ENCODE data around the gene C16orf54.
A peak's percentile ranks its signal among the peaks of the same experiment; 100 is the strongest.
"Not testable (repeated sequence)": the region's sequence is repeated elsewhere in the genome, so short reads cannot be mapped to it uniquely, and the experiment has no call there.

Gene C16orf54

DNA sequence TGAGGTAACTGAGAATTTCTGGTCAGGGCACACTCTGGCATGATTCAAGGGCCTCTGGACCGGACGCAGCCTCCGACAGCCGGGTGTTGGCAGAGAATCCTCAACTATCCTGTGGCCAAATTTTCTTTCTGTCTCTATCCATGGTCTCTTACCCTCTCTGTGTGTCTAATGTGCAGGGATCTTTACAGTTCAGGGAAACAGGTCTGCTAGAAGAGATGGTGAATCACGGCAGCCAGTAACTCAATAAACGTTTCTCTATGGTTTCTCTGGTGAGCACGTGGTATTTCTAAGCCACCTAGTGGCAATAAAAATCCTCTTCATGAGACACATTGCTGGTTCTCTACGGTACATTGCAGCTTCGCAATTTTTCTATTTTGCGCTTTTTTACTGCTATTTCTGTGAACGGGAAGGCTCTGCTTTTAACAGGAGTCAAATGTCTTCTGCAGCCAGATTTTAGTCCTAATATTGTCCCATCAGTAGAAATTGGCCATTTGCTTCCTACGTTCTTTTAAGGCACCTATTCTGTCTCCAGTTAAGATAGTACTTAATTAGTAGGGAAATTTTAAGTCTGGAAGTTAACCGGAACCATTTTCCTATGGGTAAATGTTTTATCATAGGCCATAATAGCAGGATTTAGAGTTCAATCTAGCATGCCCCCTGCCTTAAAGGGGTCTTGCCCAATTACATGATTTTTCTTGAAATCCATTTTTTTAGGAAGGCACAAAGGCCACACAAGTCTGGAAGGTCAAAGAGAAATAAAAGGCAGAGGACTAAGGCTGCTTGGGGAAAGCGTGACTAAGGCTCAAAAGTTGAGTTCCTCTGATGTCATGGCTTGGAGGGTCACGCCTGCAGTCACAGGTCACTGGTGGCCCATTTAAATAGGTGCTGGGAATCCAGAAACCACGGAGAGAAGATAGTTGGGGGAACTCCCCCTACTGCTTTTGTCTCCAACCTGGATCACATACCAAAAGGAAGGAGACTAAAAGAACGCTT lies 35.3 kb downstream of the C16orf54 start:
- Histone ChIP-seq H3K23ac (ENCODE audit: low read length) (no peak overlapping the region), H3K79me2 (ENCODE audit: control insufficient read depth, insufficient read depth, low read length, poor library complexity) (no peaks in the 10 kb centered on the region), H3K14ac (ENCODE audit: low read length) (no peak overlapping the region), H4K12ac (ENCODE audit: low read depth, low read length) (no peak overlapping the region), H3K4me3 (ENCODE audit: low read depth, low read length) (no peak overlapping the region), H3K79me1 (ENCODE audit: low read length) (no peaks in the 10 kb centered on the region), H3K4me2 (ENCODE audit: low read length) (peak overlapping the region; percentile 48), H3K18ac (ENCODE audit: low read length) (no peak overlapping the region), H2AFZ (ENCODE audit: insufficient read depth, low read length, poor library complexity) (no peak overlapping the region), H4K91ac (ENCODE audit: low read depth, low read length) (no peak overlapping the region), H3K4ac (ENCODE audit: low read depth, low read length) (no peak overlapping the region), H3K4me1 (ENCODE audit: control insufficient read depth in 1 of 2, insufficient read depth in 2 of 2, low read length in 2 of 2) (peaks cover 2 to 3% of the 10 kb centered on the region in 2 experiments), H3K36me3 (ENCODE audit: control insufficient read depth in 1 of 2, insufficient read depth in 2 of 2, low read length in 2 of 2) (no peaks in the 10 kb centered on the region), H3K9me3 (ENCODE audit: insufficient read depth, low read depth, low read length) (no peaks in the 10 kb centered on the region), H2BK120ac (ENCODE audit: insufficient read depth, low read length, poor library complexity) (no peak overlapping the region), H2BK5ac (ENCODE audit: low read depth, low read length, poor library complexity) (no peak overlapping the region), H3K27ac (ENCODE audit: low read depth, low read length) (peak overlapping the region; percentile 21), H4K8ac (ENCODE audit: low read depth, low read length) (no peak overlapping the region), H3K27me3 (ENCODE audit: insufficient read depth, low read length) (no peaks in the 10 kb centered on the region), H2AK5ac (ENCODE audit: low read length) (no peak overlapping the region), H3K9ac (ENCODE audit: low read length) (peak overlapping the region; percentile 31), H2BK12ac (ENCODE audit: low read length) (peak overlapping the region; percentile 30)
- DNase-seq, result peak; percentile 56 to 84
- WGBS (ENCODE audit: extremely low coverage, insufficient coverage, insufficient read length), result no CpG with 5 or more reads among the region's 17 CpGs

DNA sequence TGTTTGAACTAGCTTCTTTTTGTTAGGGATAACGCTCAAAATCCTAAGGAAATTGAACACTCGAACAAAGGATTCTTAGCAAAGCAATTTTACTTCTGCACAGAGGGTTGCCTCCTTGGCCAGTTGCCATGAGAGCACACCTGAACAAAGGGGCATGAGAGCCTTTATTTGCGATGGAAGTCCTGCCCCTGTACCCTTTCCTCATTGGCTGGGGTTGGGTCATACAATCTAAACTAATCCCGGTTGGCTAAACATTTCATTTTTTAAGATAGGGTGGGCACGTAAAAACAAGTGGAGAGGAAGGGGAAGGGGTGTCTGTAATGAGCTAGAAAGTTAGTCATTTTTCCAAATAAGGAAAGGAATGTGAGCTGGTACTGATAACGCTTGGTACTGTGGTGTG lies 36.1 kb downstream of the C16orf54 start:
- H2BK12ac ChIP-seq (ENCODE audit: low read length), result peak overlapping the region; percentile 38
- H3K4me2 ChIP-seq (ENCODE audit: low read length), result peak overlapping the region; percentile 33
- not testable (repeated sequence) for H3K36me3 ChIP-seq (ENCODE audit: control insufficient read depth in 1 of 2, insufficient read depth in 2 of 2, low read length in 2 of 2); H2BK120ac ChIP-seq (ENCODE audit: insufficient read depth, low read length, poor library complexity); H3K18ac ChIP-seq (ENCODE audit: low read length); H2AFZ ChIP-seq (ENCODE audit: insufficient read depth, low read length, poor library complexity); H3K14ac ChIP-seq (ENCODE audit: low read length); H3K27me3 ChIP-seq (ENCODE audit: insufficient read depth, low read length); H3K4ac ChIP-seq (ENCODE audit: low read depth, low read length); H3K79me2 ChIP-seq (ENCODE audit: control insufficient read depth, insufficient read depth, low read length, poor library complexity); H3K4me1 ChIP-seq (ENCODE audit: control insufficient read depth in 1 of 2, insufficient read depth in 2 of 2, low read length in 2 of 2); H3K4me3 ChIP-seq (ENCODE audit: low read depth, low read length); H3K23ac ChIP-seq (ENCODE audit: low read length); H3K9me3 ChIP-seq (ENCODE audit: insufficient read depth, low read depth, low read length); H2BK5ac ChIP-seq (ENCODE audit: low read depth, low read length, poor library complexity); H4K12ac ChIP-seq (ENCODE audit: low read depth, low read length); H3K9ac ChIP-seq (ENCODE audit: low read length); H4K8ac ChIP-seq (ENCODE audit: low read depth, low read length); DNase-seq; H4K91ac ChIP-seq (ENCODE audit: low read depth, low read length); H3K27ac ChIP-seq (ENCODE audit: low read depth, low read length); H2AK5ac ChIP-seq (ENCODE audit: low read length); H3K79me1 ChIP-seq (ENCODE audit: low read length)
- no CpG with 5 or more reads among the region's 6 CpGs for WGBS (ENCODE audit: extremely low coverage, insufficient coverage, insufficient read length)

DNA sequence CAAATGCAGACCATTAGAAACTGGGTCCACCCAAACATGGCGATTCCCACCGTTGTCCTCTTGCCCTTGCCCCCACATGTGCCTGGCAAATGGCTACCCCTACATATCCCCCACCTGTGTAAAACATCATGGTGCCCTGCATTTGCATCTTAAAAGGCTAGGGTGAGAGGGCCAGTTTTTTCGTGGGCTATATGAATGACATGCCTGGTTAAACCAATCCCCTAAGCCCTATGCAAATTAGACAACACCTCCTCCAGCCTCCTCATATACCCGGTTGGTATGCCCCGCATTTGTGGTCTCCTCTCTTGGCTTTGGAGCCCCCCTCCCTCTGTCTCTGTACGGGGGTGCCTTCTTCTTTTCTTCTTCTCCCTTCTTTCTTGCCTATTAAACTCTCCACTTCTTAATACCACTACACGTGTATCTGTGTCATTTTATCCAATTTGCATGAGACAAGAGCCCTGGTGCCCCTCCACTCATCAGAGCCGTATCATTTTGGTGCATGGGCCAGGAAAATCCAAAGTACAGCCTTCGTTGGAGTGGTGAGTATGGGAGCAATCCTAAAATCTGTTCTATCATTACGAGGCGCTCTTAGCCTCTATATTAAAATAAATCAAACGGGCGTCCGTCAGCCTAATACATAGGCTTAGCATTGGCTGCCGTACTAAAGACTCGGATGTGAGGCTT lies 36.7 kb downstream of the C16orf54 start:
- Histone ChIP-seq H3K9me3 (ENCODE audit: insufficient read depth, low read depth, low read length) (no peaks in the 10 kb centered on the region), H3K79me1 (ENCODE audit: low read length) (no peaks in the 10 kb centered on the region), H2BK5ac (ENCODE audit: low read depth, low read length, poor library complexity) (no peak overlapping the region), H3K4me3 (ENCODE audit: low read depth, low read length) (no peak overlapping the region), H3K27me3 (ENCODE audit: insufficient read depth, low read length) (no peaks in the 10 kb centered on the region), H2BK120ac (ENCODE audit: insufficient read depth, low read length, poor library complexity) (no peak overlapping the region), H3K14ac (ENCODE audit: low read length) (no peak overlapping the region), H4K8ac (ENCODE audit: low read depth, low read length) (no peak overlapping the region), H3K4ac (ENCODE audit: low read depth, low read length) (no peak overlapping the region), H3K27ac (ENCODE audit: low read depth, low read length) (no peak overlapping the region), H3K79me2 (ENCODE audit: control insufficient read depth, insufficient read depth, low read length, poor library complexity) (no peaks in the 10 kb centered on the region), H3K23ac (ENCODE audit: low read length) (no peak overlapping the region), H4K91ac (ENCODE audit: low read depth, low read length) (no peak overlapping the region), H3K4me1 (ENCODE audit: control insufficient read depth in 1 of 2, insufficient read depth in 2 of 2, low read length in 2 of 2) (peaks cover 2 to 3% of the 10 kb centered on the region in 2 experiments), H4K12ac (ENCODE audit: low read depth, low read length) (no peak overlapping the region), H3K4me2 (ENCODE audit: low read length) (peak overlapping the region; percentile 33), H3K36me3 (ENCODE audit: control insufficient read depth in 1 of 2, insufficient read depth in 2 of 2, low read length in 2 of 2) (no peaks in the 10 kb centered on the region), H3K9ac (ENCODE audit: low read length) (no peak overlapping the region), H3K18ac (ENCODE audit: low read length) (no peak overlapping the region), H2BK12ac (ENCODE audit: low read length) (peak overlapping the region; percentile 38), H2AFZ (ENCODE audit: insufficient read depth, low read length, poor library complexity) (no peak overlapping the region), H2AK5ac (ENCODE audit: low read length) (no peak overlapping the region)
- no CpG with 5 or more reads among the region's 16 CpGs for WGBS (ENCODE audit: extremely low coverage, insufficient coverage, insufficient read length)
- no peak for DNase-seq

DNA sequence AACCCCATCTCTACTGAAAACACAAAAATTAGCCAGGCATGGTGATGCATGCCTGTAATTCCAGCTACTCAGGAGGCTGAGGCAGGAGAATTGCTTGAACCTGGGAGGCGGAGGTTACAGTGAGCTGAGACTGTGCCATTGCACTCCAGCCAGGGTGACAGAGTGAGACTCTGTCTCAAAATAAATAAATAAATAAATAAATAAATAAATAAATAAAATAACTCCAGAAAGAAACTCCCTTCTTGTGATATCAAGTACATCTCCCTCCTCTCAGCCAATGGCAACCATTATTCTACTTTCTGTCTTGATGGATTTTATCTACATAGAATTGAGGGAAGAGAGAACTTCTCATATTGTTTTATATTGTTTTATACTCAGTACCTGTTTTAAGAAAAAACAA lies 38.6 kb downstream of the C16orf54 start:
- H2AK5ac ChIP-seq (ENCODE audit: low read length); H3K23ac ChIP-seq (ENCODE audit: low read length); H3K4me3 ChIP-seq (ENCODE audit: low read depth, low read length); H3K18ac ChIP-seq (ENCODE audit: low read length); H3K14ac ChIP-seq (ENCODE audit: low read length); H3K9me3 ChIP-seq (ENCODE audit: insufficient read depth, low read depth, low read length); H3K79me1 ChIP-seq (ENCODE audit: low read length); H3K4me1 ChIP-seq (ENCODE audit: control insufficient read depth in 1 of 2, insufficient read depth in 2 of 2, low read length in 2 of 2); H2BK12ac ChIP-seq (ENCODE audit: low read length); H3K9ac ChIP-seq (ENCODE audit: low read length); H4K8ac ChIP-seq (ENCODE audit: low read depth, low read length); H2AFZ ChIP-seq (ENCODE audit: insufficient read depth, low read length, poor library complexity); H3K36me3 ChIP-seq (ENCODE audit: control insufficient read depth in 1 of 2, insufficient read depth in 2 of 2, low read length in 2 of 2); DNase-seq; H4K12ac ChIP-seq (ENCODE audit: low read depth, low read length); H3K4ac ChIP-seq (ENCODE audit: low read depth, low read length); H4K91ac ChIP-seq (ENCODE audit: low read depth, low read length); H3K79me2 ChIP-seq (ENCODE audit: control insufficient read depth, insufficient read depth, low read length, poor library complexity); H3K4me2 ChIP-seq (ENCODE audit: low read length); H2BK120ac ChIP-seq (ENCODE audit: insufficient read depth, low read length, poor library complexity); H3K27ac ChIP-seq (ENCODE audit: low read depth, low read length); H3K27me3 ChIP-seq (ENCODE audit: insufficient read depth, low read length); H2BK5ac ChIP-seq (ENCODE audit: low read depth, low read length, poor library complexity): not testable (repeated sequence)
- no CpG with 5 or more reads among the region's 1 CpG for WGBS (ENCODE audit: extremely low coverage, insufficient coverage, insufficient read length)
